ENCODE results near the gene NBEAL1.

DNA sequence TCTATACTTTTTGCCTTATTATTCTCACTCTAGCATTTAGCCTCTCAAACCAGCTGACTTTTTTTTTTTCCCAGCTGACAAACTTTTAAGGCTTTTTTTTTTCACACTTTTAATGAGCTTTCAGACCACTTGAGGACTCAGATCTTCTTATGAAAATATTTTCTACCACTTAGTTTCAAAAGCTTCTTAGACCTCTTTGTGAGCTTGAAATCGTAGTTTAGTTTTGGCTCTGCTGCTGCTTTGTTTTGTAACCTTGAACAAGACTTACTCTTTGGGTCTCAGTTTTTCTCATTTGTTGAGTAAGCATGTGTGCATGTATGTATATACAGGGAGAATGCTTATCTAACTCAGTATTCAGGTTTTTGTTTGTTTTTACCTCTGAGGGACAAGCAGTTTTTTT, 3.5 kb downstream of the NBEAL1 start:
- TF ChIP-seq, protein P1, sequence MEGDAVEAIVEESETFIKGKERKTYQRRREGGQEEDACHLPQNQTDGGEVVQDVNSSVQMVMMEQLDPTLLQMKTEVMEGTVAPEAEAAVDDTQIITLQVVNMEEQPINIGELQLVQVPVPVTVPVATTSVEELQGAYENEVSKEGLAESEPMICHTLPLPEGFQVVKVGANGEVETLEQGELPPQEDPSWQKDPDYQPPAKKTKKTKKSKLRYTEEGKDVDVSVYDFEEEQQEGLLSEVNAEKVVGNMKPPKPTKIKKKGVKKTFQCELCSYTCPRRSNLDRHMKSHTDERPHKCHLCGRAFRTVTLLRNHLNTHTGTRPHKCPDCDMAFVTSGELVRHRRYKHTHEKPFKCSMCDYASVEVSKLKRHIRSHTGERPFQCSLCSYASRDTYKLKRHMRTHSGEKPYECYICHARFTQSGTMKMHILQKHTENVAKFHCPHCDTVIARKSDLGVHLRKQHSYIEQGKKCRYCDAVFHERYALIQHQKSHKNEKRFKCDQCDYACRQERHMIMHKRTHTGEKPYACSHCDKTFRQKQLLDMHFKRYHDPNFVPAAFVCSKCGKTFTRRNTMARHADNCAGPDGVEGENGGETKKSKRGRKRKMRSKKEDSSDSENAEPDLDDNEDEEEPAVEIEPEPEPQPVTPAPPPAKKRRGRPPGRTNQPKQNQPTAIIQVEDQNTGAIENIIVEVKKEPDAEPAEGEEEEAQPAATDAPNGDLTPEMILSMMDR (IDR thresholded peaks at IDR 0.05 in 4 of 5, conservative IDR thresholded peaks at IDR 0.05 in 1 of 5) = no peak
- TF ChIP-seq POLR2A (IDR thresholded peaks at IDR 0.05) = no peak
